Renal cortical epithelial cell (primary cell): ENCODE results near the gene ANXA4. TPM values are rescaled to one million over a fixed set of nuclear protein-coding genes. Genes with fewer than 3 reads are reported as not detected.
A peak's percentile ranks its signal among the peaks of the same experiment; 100 is the strongest.
"Not testable (repeated sequence)": the region's sequence is repeated elsewhere in the genome, so short reads cannot be mapped to it uniquely, and the experiment has no call there.

ENCODE experiments used
- DNase-seq: peaks from one replicate; pipeline ENCODE4 v3.0.0-alpha.2; 2011; ENCODE audit warnings: low read depth
- total RNA-seq: library from RNA; depleted of rRNA; stranded (reverse); fragments of >200 nt; gene quantifications from 2 replicates; pipeline ENCODE4 v1.2.3, GENCODE V29; 2014

ANXA4 gene
- total RNA-seq, 1 donor from 2014 or later: 424 TPM

DNA sequence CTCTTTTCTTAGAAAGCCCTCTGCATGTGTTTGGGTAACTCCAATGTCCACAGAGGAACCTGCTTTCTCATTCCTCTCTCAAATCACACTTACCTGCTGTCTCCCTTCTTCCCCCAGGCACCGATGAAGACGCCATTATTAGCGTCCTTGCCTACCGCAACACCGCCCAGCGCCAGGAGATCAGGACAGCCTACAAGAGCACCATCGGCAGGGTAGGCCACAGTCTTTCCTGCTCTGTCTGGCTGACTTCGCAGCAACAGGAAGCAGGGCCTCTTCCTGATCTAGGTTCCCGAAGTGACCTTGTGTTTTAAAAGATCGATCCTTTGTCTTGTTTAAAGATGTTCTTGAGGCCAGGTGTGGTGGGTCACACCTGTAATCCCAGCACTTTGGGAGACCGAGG lies 62.5 kb downstream of the ANXA4 start:
- DNase-seq: no peak

DNA sequence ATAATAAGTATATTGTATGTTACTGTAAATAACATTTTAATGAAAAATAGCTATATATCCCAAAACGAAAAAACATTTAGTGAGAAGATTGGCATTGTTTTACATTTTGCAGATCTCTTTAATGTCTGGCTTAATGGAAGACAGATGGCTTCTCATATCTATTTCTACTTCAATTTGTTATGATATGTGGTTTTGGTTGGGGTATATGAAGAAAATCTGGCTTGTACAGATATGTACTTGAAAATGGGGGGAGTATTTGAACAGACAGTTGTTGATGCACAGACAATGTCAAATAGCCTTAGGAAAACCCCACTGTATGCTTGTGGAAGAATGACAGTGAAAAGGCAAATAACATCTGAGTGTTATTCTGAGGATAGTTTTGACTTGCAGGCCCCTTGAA lies 64.0 kb downstream of the ANXA4 start:
- no peak for DNase-seq

DNA sequence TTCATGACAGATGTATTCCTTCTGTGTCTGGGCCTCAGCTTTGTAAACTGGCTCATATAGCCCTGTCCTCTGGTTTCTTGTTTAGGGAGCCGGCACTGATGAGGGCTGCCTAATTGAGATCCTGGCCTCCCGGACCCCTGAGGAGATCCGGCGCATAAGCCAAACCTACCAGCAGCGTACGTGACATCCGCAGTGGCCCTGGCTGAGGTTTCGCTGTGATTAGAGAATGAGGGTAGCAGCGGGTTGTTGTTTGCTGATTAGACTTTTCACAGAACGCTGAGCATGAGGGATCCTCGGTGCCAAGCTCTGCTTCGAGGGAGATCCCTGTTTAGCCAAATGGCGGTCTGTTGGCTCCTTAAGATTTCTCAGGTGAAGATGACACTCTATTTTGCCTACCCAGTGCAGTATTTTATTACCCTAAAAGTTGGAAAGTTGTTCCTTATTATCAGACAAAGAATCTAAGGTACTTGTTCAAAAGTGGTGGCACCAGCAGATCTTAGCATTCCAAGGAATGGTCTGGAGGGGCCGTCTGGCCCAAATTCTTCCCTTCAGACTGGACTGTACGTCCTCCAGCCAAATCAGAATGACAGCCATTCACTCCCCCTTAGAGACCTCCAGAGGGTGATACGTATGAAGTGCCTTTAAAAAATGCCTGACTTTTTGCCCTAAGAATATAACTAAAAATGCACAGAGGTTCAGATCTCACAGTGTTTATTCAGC lies 66.0 kb downstream of the ANXA4 start:
- no peak for DNase-seq

DNA sequence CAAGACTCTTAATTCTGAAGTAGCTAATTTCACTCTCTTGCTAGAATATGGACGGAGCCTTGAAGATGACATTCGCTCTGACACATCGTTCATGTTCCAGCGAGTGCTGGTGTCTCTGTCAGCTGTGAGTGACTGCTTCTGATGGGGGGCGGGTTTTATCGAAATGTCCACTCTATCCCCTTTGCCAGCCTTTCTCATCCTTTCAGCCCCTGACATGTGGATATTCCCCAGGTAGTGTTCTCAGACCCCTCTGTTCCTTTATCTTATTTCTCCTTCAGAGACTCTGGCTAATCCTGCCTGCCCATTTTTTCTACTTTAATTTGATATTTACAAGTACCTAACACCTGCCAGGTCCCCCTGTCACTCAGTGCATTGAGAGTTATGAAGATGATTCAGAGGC lies 68.6 kb downstream of the ANXA4 start:
- no peak for DNase-seq

DNA sequence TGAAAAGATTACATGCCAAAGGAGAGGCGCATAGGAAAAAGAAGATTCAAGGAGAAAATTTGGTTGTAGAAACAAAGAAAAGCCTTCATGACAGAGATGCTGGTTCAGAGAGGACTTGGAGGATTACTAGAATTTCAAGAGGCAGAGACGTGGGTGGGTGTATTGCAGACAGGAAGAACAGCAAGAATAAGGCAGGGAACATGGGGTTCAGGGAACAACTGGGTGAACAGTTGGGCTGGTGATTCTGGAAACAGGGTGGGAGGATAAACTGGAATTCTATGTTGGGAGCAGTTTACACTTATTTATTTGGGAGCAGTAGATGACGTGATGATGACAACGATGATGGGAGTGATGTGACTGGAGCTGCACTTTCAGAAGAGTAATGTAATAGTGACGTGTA lies 69.1 kb downstream of the ANXA4 start:
- DNase-seq: no peak

DNA sequence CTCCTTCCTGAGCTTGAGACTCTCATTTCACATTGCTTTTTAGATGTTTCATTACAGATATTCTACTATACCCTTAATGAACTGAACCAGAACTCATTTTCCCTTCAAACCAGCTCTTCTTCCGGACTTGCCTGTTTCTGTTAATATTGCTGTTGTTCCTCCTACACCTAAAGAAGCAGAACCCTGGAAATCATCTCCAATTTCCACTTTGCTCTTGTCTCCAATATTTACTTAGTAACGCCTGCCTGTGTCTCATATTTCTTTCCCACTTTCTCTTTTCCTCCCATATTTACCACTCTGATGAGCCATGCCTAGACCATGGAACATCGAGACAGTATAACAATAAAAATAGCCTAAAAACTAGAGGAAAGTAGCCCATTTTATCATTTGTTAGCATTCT lies 69.7 kb downstream of the ANXA4 start:
- no peak for DNase-seq

DNA sequence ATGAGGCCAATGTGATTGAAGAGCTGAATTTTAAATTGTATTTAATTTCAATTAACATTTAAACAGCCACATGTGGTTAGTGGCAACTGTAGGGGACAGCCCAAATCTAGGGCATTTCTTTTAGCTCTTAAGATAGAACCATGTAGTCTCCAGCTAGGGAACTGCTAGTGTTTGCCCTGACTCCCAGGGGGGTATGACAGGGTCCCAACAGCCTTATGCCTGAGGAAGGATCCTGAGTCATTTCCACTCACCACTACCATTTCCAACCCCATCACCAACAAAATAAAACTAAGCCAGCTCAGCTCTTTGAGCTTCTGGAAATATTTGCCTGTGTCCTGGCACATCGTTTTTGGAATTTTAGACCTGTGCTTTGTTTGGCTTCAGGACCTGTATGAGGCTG lies 73.8 kb downstream of the ANXA4 start:
- DNase-seq: peak; percentile 58

DNA sequence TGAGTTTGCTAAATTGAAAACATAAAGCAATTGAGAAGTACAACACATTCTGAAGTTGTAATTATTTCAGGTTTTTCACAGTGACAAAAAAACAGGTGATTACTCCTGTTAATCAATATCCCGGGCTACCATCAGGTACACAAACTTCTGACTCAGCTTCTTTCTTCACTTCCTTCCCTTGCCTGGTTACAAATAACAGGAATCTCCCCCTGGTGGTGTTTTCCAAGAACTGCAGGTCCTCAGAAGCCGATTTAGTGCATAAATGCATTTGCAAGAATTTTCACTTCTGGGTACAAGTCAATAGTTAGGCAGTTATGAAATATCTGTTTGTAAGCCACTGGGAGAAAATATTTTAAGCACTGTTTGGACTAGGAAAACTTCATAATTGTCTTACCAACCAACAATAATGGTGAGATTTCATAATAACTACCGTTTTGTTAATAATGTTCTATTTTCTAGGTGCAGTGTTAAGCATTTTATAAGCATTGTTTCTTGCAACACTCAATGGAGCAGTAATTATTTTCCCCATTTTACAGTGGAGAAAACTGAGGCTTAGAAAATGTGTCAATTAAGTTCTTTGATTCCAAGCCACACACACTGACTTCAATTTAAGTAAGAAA lies 75.1 kb downstream of the ANXA4 start:
- peak; percentile 97 for DNase-seq

DNA sequence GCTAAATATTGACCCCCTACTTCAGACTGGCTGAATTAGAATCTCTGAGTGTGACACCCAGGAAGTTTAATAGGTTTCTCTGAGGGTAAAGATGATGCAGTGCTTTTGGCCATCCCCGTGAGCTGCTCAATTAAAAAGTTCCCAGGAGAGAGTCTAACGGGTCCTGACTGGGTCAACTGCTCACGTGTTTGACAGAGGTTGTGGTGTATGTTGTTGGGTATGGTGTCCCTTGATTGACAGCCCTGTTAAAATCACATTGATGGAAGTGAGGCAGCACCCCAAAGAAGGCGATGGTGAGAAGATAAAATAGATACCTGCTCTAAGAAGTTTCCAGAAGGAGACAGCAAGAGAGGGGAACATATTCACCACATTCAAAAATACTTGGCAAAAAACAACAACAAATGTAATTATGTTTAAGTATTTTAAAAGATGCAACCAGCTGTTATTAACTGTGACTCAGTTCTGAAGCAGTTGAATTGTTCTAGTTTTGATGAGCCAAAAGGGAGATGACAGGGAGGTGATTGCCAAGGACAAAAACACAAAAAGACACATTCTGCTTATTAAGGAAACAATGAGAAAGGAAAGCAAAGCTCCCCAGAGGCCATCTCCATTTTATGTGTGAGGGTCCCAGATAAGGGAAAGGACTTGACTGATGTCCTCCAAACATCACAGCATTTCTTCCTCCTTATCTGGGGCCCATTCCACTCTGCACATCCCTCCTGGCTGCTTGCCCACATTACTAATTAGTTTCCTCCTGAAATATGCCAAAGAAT lies 76.0 kb downstream of the ANXA4 start:
- no peak for DNase-seq

DNA sequence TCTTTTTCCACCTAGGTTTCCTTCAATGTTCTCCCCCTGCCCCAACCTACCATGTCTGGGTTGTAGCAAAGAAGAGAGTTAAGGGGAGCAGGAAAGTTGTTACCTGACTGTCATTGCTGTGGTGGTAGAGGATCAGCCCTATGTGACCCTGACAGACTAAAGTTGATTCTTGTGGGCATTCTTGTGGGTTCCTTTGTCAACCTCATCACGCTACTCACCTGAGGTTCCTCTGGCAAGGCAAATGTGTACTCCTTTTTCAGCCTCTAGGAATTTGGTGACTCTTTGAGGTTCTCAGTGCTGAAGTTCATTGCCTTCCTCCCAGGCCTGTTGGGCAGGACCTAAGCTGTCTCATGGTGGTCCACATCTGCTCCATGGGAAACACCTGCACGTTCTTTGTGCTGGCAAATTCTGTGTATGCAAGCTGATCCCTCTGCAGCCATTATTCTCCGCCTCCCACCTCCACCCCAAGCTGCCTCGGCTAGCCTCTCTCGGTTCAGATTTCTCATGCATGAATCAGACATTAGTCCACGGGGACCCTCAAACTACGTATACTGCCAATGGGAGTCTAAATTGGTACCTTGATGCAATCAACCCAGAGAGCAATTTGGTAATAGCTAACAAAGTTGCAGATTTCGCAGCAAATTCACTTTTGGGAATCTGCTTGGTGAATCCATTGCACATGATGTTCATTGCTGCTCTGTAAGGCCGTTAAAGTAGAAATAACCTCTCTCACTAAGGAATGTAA lies 86.0 kb downstream of the ANXA4 start:
- DNase-seq: peak; percentile 23

DNA sequence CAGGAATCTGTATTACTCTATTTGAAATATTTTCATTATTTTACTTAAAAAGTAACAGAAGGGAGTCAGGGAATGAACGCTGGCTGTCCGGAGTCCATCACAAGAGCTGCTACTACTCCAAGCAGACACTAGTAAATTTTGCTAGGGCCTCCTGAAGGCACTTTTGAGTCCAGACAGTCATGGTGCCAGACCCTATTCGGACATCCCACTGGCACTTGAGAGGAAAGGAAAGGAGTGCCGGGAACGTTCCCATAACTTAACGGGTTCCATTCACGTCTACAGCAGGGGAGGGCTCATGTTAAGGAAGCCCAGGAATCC lies 87.0 kb downstream of the ANXA4 start:
- no peak for DNase-seq

DNA sequence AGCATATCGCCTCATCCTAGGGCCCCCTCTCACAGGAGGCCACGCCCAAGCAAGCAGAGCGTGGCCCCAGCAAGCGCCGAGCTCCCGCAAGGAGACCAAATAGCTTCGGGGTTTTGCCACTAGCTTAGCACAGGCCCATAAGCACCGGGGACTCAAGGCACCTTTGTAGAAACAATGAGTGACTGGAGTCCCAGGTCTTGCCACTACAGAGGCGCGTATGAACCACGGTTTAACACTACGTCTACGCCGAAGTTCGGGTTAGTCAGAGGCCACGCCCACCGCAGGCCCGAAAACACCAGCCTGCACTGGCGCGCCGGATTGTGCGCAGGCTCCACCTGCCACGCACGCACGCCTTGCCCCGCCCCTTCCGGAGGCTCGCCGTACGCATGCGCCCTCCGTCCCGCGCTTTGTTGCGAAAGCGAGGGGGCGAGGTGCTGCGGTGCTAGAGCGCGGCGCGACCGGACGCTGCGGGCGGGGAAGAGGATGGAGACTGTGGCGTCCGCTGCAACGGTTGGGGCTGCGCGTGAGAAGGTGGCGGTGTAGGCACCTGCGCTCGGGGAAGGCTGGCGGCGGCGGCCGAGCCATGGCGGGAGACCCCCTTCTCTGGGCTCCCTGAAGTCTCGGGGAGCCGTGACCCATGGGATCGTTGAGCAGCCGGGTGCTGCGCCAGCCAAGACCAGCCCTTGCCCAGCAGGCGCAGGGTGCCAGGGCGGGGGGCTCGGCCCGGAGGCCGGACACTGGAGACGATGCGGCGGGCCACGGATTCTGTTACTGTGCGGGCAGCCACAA lies 87.5 kb downstream of the ANXA4 start, which contains the start of gene GMCL1:
TSS of gene GMCL1 (plus strand) at position 405 of the 789 bp plus-strand sequence. CDS start at position 638, 233 bp downstream.
- DNase-seq: peak; percentile 88

DNA sequence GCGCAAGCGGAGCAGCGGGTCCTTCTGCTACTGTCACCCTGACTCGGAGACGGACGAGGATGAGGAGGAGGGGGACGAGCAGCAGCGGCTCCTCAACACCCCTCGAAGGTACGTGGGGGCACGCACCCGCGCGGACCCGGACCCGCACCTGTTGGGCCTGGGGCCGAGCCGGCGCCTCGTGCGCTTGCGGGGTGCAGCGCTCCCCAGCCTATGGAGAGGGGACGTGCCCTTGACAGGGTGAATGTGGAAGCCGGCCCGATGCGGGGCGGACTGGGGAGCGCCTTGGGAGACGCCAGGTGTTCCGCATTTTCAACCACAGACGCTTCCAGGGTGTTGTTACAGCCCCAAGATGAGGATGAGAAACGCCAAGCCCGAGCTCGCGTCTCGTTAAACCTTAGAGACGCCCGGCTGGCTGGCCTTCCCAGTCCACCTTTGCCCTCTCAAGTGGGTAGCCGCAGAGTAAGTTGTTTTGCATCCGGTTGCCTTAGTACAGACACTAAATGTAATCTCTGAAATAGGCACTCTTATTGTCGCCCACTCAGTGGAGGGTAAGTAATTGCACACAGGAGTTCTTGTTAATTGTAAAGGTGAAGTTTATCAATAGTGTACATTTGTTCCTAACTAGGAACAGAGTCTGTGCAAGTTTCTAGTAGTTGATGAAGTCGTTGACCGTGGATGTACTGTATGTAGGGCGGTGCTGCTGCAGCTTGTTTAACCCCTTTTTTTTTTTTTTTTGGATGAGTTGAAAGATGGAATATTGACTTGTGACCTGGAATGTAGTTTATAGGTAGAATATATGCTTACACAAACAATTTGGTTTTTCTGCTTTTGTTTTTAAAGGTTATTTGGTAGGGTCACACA lies 88.3 kb downstream of the ANXA4 start:
- DNase-seq: peak; percentile 41

DNA sequence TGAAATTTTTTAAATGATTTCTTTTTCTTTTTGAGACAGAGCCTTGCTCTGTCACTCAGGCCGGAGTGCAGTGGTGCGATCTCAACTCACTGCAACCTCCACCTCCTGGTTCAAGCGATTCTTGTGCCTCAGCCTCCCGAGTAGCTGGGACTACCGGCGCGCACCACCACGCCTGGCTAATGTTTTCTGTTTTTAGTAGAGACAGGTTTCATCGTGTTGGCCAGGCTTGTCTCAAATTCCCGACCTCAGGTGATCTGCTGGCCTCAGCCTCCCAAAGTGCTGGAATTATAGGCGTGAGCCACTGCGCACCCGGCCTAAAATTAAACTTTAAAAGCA lies 88.9 kb downstream of the ANXA4 start:
- not testable (repeated sequence) for DNase-seq

DNA sequence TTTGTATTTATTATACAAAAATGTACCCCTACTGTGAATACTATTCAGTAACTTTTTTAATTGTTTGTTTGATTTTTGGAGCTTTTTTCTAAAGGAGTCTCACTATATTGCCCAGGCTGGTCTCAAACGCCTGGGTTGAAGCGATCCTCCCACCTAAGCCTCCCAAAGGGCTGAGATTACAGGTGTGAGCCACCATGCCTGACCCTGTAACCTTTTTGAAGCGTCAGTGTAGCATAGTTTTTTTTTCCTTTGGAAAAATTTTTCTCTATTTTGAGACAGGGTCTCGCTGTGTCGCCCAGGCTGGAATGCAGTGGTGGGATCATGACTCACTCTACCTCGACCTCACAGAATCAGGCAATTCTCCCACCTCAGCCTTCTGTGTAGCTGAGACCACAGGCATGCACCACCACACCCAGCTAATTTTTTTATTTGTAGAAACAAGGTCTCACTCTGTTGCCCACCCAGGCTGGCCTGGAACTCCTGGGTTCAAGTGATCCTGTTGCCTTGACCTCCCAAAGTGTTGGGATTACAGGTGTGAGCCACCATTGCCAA lies 89.5 kb downstream of the ANXA4 start:
- peak; percentile 61 for DNase-seq

DNA sequence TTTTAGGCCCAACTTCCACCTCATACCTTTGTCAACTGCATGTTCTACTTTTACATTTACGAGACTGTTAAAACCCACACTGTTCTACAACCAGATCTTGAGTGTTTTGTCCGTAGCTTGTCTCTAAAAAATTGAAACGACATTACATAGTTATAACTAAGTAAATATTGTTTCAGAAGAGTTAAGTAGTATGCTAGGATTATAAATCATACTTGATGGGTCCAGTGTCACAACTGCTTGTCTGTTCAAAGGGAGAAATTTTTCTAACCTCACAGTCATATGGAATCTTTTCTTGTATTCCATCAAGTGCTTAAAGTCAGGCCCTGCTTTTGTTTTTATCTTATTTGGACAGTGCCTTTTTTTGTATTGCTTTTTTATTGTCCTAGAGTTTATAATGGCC lies 91.8 kb downstream of the ANXA4 start:
- DNase-seq: no peak

DNA sequence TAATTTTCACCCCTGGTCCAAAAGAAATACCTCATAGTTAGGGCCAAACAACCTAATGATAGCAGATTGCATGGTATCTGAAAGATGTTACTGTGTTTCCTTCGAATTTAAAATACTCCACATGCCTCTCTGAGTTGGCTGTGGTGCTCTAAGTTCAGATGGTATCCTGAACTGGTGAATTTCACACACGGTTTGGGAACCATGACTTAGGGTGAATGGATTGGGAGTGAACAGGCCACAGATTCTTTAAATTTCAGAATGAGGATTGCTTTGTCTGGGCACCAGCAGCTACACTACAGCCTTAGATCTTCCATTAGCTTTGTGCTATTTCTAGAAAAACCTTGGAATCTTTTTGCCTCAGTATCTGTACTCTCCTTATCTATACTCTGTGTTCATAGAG lies 93.7 kb downstream of the ANXA4 start:
- no peak for DNase-seq

DNA sequence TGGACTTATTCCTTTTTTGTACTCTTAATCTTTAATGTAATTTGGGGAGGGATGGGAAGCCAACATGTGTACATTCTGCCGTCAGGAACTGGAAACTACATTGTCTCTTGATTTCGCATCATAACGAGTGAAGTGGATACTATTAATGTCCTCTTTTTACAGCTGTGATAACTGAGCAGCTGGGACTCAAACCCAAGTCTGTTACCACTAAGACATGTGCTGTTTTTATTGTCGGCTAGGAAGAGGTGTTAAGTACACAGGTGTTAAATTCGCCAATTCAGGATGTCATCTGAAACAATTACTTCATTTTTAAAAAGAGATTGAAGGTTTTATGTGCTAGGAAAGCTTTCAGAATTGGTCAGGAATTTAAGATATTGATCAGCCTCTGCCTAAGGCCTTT lies 94.4 kb downstream of the ANXA4 start:
- no peak for DNase-seq

DNA sequence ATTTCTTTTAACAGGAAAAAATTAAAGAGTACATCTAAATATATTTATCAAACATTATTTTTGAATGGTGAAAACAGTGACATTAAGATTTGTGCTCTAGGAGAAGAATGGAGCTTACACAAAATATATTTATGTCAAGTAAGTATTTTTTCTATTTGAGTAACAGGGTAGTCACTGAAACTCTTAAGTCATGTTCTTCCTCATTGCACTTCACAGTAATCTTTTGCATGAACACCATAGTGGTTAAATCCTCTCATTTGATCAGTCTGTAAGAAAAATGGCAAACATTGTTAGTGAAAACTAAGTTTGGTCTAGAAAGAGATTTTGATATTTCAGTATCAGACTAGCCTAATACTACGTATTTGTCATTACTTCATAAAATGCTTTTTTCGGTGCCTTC lies 95.6 kb downstream of the ANXA4 start:
- DNase-seq: no peak

DNA sequence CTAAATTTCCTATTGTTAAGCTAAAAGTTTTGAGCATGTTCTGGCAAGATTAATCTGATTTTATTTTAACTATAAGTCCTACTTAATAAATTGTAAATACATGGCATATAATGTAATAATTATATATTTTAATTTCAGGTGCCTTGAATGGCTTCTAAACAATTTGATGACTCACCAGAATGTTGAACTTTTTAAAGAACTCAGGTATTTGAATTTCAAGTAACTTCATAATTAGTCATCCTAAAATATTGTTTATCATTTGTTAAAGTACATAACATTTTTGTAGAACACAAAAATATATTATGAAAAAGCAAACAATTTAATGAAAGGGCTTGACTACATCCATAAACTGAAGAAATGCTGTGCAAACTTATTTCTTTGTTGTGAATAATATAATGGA lies 102.1 kb downstream of the ANXA4 start:
- DNase-seq: no peak
